Kidney tubule cell (primary cell): Measurements from ENCODE around the gene ITGA2B.
"Not testable (repeated sequence)": the region's sequence is repeated elsewhere in the genome, so short reads cannot be mapped to it uniquely, and the experiment has no call there.

Source experiments
- DNase-seq: peaks from one replicate; pipeline ENCODE4 v3.0.0-alpha.2; 2018; ENCODE audit warnings: low spot score

Gene ITGA2B

DNA sequence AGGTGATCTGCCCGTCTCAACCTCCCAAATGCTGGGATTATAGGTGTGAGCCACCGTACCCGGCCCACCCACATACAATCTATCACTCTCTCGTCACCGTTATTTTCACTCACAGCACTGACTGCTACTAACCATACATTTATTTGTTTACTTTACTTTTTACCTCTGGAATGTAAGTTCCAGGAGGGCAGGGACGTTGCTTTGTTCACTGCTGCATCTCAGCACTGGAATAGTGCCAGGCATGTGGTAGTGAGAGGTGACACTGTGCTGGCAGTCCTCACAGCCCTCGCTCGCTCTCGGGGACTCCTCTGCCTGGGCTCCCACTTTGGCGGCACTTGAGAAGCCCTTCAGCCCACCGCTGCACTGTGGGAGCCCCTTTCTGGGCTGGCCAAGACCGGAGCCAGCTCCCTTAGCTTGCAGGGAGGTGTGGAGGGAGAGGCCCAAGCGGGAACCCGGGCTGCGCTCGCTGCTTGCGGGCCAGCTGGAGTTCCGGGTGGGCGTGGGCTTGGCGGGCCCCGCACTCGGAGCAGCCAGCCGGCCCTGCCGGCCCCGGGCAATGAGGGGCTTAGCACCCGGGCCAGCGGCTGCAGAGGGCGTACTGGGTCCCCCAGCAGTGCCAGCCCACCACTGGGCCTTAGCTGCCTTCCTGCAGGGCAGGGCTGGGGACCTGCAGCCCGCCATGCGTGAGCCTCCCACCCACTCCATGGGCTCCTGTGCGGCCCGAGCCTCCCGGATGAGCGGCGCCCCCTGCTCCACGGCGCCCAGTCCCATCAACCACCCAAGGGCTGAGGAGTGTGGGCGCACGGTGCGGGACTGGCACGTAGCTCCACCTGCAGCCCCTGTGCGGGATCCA is 20.8 kb downstream of the ITGA2B start:
- DNase-seq: not testable (repeated sequence)

DNA sequence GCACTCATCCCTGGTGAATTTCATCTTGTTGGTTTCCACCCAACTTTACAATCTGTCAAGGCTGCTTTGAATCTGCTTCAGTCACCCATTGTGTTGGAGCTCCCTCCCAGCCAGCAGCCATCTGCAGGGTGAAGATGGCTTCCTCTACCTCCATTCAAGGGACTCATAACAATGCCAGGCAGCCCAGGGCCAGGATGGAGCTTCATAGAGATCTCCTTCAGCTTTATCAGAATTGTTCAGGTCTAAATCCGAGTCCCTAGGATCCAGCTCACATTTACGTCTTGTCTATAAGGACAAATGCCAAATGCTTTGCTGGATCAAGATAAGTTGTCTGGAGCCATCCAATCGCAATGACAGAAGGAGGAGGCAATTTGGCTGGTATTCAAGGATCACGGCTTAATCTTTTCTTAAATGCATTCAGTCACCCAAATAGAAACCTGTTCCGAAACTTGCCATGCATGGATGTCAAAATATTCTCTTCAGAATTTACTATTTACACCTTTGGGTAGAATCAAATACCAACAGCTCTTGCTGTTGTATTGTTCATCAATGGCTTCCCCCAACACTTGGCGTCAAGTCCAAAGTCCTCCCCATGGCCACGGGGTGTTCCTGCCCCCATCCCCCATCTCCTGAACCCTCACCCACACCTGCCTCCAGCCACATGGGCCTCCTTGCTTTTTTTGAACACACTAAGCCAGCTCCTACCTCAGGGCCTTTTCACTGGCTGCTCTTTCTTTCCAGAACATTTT is 22.0 kb downstream of the ITGA2B start:
- no peak for DNase-seq

DNA sequence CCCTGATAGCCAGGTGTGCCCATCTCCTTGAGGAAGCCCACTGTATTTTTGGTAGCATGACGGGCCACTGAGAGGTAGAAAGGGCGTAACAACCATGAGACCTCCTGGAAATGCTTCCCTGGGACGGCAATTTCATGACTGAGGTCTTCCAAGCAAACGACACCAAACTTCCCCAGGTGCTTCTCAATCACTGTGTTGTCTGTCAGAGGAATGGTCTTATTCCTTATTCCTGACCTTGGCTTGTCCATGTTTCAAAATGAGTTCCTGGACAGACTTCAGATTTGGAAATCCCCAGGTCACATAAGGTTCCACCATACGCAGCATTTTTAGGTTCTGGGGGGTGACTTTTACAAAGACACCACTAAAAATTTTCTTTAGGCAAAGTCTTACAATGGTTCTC is 24.4 kb downstream of the ITGA2B start:
- not testable (repeated sequence) for DNase-seq

DNA sequence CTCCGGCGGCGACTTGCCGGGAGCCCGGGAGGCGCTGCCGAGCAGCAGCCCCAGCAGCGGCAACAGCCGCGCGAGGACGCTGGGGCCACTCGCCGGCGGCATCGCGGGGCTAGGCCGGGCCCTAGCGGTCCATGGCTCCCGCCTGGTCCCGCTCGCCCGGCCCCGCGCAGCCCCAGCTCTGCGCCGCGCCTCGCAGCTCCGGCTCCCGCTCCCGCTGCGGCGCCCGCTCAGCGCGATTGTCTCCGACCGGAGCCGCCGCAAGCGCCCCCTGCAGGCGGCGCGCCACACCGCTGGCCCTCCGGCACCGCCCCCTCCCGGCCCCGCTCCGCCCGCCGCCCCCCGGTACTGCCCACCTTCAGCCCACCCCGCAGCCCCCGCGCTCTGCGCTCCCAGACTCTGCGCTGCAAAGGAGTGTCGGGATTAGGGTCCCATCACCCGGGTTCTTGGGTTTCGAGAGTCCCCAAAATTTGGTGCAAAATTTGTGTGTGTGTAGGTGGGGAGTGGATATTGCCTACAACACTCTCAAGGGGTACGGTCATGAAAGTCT is 25.8 kb downstream of the ITGA2B start, which contains the start of gene FAM171A2:
Gene FAM171A2 (minus strand): TSS at position 241 of the 547 bp plus-strand sequence. CDS start 139 bp downstream, at position 102.
- DNase-seq: peak; percentile 56

DNA sequence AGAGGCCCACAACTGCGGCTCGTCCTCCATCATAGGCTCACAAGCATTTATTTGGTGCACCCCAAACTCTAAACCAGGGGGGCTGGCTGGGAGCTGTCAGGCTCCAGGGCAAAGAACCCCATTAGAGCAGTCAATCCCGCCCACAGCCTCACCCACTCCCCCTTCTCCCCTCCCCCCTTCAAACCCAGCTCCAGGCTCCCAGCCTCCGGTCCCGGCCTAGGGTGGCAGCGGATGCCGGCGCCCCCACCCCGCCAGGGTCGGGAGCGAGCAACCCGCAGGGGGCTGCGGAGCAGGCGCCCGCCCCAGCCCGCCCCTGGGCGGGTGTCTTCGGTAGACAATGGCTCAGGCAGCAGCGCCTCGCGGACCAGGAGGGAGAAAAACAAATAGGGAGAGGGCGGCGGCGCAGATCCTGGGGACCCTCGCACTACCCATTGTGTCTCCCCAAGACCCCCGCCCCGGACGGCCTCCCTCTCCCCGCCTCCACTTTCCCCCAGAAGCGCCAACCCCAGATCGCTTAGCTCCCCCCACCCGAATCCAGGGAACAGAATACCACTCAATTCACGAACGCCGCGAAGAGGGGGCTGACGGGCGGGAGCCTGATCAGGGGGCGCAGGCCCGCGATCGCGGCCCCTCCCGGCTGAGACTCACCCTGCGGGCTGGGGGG is 26.4 kb downstream of the ITGA2B start:
- DNase-seq: no peak

DNA sequence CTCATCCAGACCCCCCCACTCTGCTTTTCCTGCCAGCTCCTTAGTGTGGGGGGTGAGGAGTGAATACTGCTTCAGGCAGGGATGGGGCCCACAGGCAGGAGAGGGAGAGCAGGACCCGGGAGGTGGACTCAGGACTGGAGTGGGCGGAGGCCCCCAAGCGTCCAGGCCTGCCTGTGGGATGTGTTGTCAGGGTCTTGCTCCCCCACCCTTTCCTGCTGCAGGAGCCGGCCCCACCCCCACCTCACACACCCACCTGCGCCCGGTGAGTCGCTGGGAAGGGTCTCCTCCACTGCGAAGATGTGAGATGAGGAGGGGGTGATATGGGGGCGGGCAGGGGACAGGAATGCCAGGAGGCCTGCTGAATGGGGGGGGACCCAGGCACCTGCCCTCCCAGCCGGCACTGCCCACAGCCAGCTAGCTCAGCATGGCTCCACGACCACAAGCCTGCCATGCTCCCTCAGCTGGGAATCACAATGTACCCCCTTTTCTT is 26.9 kb downstream of the ITGA2B start:
- DNase-seq: no peak

DNA sequence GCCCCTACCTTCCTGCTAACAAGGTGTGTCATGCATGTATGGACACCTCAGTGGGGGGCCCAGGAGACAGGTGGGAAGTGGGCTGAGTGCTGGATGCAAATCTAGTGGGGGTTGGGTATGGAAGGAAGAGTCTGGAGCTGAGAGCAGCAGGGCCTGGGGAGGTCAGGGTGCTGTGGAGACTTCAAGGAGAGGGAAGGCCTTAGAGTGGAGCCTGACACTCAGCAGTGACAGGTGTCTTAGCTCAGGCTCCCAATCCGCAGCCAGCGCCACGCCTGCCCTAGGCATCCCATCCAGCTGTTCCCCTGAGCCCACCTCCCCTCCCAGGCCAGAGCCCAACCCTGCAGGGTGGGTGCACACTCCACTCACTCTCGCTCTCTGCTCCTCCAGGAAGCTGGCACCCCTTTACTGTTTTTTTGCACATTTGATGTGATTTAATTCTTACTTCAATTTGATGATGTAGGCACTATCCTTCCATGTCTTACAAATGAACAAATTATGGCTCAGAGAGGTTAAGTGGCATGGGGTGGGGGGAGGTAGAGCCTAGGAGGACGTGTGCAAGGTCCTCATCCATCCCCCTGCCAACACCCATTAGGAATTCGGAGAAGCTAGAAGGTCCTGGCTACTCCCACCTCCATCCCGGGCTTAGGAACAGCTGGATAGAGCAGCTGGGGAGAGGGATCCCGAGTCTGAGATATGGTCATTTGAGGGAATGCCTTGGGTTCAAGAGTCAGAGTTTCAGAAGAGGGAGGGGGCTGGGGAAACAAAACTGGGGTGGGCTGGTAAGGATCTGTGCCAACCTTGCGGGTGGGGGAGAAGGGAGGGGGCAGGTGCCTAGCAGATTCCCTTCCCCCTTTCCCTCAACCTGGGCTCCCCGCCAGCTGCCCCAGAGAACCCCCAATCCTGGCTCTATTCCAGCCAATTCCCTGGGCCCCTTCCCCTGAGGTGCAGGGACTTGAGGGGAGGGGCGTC is 27.9 kb downstream of the ITGA2B start:
- DNase-seq: no peak

DNA sequence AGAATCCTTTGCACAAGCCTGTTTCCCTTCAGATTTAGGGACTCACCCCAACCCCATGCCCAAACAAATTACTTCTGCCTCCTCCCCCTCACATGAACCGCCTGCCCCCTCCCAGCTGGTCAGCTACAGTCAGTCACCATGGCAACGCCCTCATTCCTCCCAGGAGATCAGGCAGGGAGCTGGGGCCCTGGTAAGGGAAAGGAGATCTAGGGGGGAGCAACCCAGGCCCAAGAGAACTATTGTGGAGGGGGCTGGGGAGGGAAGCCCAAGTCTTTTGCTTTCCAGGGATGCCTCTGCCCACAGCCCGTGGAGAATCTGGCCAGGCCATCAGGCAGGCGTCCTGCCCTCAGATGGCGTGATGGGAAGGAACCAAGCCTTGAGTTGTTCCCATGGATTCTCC is 28.6 kb downstream of the ITGA2B start:
- DNase-seq: no peak

DNA sequence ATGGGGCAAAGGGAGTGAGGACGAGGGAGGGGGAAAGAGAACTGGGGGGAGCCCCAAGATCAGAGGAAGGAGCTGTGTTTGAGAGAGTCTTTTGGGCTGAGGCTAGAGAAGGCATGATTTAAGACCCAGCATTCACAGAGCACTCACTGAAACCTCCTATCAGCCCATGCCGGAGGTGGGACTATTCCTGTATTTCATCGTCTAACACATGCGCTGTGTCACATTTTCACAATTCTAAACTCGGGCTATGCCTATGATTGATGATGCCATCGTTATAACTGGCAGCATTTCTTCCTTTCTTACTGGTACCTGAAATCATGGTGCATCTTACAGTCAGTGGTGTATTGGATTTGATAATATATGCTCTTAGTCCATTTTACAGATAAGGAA is 29.3 kb downstream of the ITGA2B start:
- no peak for DNase-seq

DNA sequence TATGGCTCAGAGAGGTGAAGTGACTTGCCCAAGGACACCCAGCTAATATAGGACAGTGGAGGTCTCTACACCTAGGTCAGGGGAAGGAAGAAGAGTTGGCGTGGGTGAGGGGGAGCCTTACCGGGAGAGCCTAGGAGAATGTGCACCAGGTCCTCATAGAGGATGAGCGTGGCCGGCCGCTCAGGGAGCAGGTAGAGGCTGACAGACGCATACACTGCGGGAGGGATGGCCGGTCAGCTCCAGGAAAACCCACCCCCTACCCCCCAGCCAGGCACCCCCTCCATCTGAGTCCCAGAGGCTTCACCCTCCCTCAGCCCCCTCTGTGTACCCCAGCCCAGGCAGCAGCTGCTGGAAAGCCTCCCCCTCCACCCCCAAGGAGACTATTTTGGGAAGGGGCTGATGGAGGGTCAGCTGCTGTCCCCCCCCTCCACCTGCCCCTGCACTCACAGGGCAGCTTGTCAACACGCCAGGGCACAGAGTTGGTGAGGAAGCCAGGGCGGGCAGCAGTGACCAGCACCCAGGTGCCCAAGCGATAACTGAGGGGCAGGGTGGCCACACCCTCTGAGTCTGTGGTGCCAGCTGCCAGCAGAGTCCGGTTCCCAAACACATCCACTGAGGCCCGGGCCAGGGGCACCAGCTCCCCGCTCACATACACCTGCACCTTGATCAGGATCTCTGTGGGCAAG is 29.8 kb downstream of the ITGA2B start:
- DNase-seq: no peak

DNA sequence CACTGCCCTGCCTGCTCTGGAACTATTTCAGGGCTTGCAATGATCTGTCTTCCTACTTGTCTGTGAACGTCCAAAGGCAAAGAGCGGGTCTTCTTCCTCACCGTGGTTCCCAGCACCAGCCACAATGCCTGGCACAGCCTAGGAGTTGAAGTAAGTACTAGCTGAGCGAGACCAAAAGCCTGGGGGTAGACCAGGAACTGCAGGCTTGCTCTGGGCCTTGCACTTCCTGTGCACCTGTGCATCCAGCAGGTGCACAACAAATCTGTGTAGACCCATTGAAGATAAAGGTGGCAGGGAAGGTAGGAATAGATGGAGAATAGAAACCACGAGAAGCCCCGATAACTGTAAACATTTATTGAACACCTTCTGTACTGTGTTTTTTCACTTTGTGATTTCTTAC is 30.4 kb downstream of the ITGA2B start:
- DNase-seq: no peak

DNA sequence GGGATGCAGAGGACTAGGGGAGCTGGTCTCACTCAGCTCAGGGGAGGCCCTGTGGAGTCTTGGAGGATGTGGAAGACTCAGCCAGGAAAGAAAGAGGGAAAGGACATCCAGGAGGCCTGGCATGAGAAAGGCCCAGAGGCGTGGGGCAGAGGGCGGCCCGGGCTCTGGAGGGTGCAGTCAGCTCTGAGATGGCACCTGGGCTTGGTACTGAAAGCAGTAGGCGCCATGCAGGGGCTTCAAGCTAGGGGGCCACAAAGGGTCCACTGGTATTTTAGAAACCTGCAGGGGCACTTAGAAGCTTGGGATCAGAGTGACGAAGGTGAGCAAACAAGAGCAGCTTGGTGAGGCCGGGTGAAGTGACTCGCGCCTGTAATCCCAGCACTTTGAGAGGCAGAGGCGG is 31.4 kb downstream of the ITGA2B start:
- no peak for DNase-seq

DNA sequence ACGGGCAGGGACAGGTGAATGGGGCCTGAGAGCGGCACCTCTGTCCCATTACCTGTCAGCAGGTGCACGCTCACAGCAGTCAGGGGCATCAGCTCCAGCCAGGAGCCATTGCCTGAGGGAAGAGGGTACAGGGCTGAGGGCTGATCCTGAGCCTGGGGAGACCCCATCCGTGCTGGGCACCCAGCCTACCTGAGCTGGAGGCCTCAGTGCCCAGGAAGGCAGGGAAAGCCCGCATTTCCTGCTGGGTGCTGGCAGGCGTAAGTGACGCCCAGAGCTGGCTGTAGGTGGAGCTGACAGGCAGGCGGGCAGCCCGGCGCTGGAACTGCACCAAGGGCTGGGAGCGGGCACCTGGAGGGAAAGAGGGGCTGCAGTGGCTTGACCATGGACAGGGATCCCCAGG is 33.2 kb downstream of the ITGA2B start:
- no peak for DNase-seq

DNA sequence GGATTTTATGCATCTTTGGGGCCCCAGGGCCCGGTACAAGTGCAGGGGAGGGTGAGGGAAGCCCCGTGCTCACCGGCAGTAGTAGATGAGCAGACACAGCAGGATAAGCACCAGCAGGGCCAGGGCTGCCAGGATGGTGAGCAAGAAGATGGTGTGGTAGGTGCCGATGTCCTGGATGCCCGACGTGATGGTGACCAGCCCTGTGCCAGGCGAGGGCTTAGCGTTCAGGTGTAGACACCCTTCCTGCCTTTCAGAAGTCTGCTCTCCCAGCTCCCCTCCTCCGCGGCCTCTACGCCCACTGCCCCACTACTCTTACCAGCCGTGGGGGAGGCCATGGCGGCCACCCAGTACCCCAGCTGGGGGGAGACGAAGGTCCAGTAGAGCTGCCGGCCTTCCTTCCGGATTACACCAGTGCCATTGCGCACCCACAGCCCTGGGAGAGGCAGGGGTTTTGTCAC is 33.8 kb downstream of the ITGA2B start:
- no peak for DNase-seq

DNA sequence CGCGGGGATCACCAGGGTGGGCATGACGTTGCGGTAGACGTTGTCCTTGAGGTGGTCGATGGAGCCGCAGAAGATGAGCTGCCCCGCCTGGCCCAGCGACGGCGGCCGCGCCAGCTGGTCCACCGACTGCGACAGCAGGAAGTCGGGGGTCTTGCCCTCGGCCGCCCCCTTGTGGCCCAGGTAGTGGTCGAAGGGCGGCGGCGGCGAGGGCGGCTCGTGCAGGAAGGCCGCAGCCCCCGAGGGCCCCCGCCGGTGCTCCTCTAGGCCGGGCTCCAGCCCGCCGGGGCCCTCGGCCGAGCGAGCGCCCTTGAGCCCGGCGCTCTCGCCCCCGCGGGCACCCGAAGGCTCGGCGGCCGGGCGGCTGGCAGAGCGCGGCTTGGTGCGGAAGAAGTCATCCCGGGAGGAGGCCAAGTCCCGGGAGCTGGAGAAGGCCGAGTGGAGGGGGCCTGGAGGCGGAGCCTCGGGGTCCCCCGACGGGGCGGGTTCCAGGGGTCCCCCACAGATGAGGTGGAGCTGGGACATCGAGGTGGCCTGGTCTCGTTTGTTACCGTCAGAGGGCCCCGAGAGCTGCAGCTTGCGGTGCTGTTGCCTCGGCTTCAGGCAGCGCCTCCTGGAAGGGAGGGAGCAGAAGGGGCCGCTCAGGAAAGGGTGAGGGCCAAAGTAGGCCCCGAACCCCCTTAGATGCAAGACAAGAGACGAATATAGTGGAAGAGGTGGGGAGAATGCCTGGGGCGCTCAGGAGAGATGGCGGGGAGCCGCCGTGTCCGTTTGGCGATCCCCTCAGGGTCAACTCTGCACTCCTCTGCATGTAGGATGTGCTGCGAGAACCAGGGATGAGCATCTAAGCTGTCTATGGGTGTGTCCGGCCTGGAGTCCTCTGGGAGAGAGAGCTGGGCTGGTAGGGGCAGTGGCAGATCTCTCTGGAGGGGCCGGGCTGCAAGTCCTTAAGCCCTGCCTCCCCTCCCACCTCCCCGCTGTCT is 34.6 kb downstream of the ITGA2B start:
- no peak for DNase-seq

DNA sequence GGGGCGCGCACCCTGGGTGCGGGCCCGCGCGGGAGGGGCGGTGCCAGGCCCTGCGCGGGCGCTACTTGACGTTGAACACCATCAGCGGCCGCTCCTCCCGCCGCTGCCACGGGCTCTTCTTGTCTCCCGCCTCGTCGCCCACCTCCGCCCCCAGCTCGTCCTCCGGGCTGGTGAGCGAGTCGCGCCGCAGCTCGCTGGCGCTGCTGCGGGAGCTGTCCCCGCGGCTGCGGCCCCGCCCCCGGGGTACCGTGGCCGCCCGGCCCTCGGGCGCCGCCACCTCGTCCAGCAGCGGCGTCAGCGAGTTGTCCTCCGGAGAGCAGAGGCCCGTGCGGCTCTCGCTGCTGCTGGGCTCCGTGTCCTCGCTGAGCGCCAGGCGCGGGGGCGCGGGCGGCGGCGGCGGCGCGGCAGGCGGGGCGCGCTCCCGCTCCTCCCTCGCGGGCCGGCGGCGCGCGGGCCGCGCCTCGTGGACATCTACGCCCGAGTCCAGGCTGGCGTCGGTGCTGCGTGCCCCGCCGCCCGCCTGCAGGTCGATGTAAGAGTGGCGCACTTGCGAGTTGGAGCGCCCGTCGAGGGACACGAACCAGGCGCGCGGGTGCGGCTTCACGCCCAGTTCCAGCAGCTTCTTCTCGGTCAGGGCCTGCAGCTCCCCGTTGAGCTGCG is 35.6 kb downstream of the ITGA2B start:
- no peak for DNase-seq

DNA sequence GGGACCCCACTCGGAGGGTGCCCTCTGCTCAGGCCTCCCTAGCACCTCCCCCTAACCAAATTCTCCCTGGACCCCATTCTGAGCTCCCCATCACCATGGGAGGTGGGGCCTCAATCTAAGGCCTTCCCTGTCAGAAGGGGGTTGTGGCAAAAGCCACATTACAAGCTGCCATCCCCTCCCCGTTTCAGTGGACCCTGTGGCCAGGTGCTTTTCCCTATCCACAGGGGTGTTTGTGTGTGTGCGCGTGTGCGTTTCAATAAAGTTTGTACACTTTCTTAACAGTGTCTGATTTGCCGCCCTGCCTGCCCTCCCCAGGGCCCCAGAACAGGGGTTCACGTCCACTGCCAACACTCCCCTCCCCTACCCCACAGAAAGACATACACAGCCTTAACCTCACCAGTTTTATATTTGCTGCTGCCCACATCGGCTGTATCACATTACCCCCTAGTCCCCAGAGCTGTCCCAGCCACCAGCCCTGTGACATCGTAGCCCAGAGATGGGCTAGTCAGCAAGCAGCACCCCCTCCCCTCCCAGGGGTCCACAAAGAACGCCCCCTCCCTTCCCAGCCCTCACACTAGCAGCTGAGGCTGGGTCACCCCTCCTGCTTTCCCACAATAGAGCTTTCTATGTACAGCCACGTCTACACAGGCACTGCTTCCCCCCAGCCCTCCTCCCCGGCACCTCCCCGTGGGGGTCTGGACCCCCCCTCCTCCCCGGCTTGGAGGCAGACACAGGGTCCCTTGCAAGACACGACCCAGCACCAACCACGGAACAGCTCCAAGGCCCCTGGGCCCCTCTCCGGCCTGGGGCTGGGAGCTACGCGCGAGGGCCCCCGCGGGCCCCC is 36.4 kb downstream of the ITGA2B start:
- DNase-seq: no peak
